ENCODE results near the gene CAVIN4. TPM values are rescaled to one million over a fixed set of nuclear protein-coding genes. Genes with fewer than 3 reads are reported as not detected.

The CAVIN4 gene
- total RNA-seq, 1 experiment from 2014 or later, result 0.56 TPM

GRCh38 chr9:100591639-100592412 is 13.9 kb downstream of the CAVIN4 start:
- BruUV-seq (replicated peaks), result no TSS peak
- intact Hi-C loops (cut with micrococcal nuclease), result no loop called here
- no peak for DNase-seq (ENCODE audit: unreplicated experiment)
- Mint-ChIP-seq H3K27me3 (ENCODE audit: insufficient read depth, unreplicated experiment) (no peaks in the 10 kb centered on the region), H3K36me3 (ENCODE audit: insufficient read depth, unreplicated experiment) (no peaks in the 10 kb centered on the region), H3K9me3 (ENCODE audit: unreplicated experiment) (no peaks in the 10 kb centered on the region), H3K4me3 (ENCODE audit: unreplicated experiment) (no peak overlapping the region), H3K27ac (ENCODE audit: low read depth, unreplicated experiment) (no peak overlapping the region), H3K4me1 (ENCODE audit: insufficient read depth, unreplicated experiment) (no peaks in the 10 kb centered on the region)
- POLR2A ChIA-PET, result interaction anchor here (0.7 kb wide), 2 partner anchors 814 to 1183 kb away, joined by 3 read pairs; no protein-coding TSS in a partner anchor
- no peak for TF ChIP-seq CTCF (IDR thresholded peaks at IDR 0.05; ENCODE audit: unreplicated experiment)
- CTCF ChIA-PET, result interaction anchor here (0.6 to 2.2 kb wide), 8 partner anchors 8 to 1407 kb away, joined by 3 to 9 read pairs (median 3); partner anchors contain the start of gene TEX10

DNA sequence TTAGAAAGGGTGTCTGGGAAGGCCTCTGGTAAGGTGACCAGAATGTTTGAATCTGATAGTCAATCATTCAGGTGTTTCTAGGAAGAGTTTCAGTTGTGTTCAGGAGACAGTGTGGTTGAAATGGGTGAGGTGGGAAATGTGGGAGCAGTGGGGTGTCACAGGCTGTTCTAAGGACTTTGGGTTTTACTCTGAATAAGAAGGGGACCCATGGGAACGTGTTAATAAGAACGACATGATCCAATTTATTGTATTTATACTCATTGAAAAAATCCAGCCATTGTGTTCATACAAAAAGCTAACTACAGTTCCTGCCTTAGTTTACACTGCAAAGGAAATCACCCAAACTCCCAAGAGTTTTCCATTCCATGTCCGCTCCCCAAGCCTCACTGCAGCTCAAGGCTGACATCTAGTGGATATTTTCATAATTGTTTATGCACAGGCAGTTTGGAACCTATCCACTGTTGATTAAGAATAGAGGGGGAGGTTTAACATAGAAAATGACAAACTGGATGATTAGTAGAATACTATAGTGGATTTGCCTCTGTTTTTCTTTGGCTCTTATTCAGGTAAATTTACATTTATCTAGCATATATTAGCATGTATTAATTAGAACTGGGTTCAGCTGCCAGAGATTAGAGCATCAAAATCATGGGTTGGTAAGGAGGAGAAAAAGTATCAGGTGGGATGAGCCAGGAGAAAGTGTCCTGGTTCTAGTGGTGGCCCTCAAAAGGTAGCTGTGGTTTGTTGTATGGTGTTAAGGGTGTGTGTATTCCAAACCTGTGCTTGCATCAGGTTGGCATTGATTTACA is 17.7 kb downstream of the CAVIN4 start:
- Mint-ChIP-seq H3K27me3 (ENCODE audit: insufficient read depth, unreplicated experiment) (peaks cover 14% of the 10 kb centered on the region), H3K9me3 (ENCODE audit: unreplicated experiment) (no peaks in the 10 kb centered on the region), H3K36me3 (ENCODE audit: insufficient read depth, unreplicated experiment) (no peaks in the 10 kb centered on the region), H3K27ac (ENCODE audit: low read depth, unreplicated experiment) (no peak overlapping the region), H3K4me1 (ENCODE audit: insufficient read depth, unreplicated experiment) (peaks cover 16% of the 10 kb centered on the region), H3K4me3 (ENCODE audit: unreplicated experiment) (no peak overlapping the region)
- DNase-seq (ENCODE audit: unreplicated experiment), result peak; percentile 70
- ChIA-PET POLR2A (no interaction called here), CTCF (interaction anchor here (0.5 to 2.5 kb wide), 51 partner anchors 8 to 1747 kb away, joined by 3 to 25 read pairs (median 4); partner anchors contain the start of genes CAVIN4 and TEX10)
- intact Hi-C loops (cut with micrococcal nuclease), result loop anchor here (5.0 kb wide), 6 partner anchors 168 to 1748 kb away; partner anchors contain the start of gene MSANTD3
- TF ChIP-seq CTCF (IDR thresholded peaks at IDR 0.05; ENCODE audit: unreplicated experiment), result peak; percentile 81
- no TSS peak for BruUV-seq (replicated peaks)

- ChIA-PET POLR2A (no interaction called here), CTCF (interaction anchor here (0.6 to 6.5 kb wide), 15 partner anchors 13 to 1508 kb away, joined by 3 to 129 read pairs (median 4); partner anchors contain the start of gene MSANTD3)
- no peak overlapping the region for H3K27ac Mint-ChIP-seq (ENCODE audit: low read depth, unreplicated experiment)
- H3K9me3 Mint-ChIP-seq (ENCODE audit: unreplicated experiment), result no peaks in the 10 kb centered on the region
- H3K4me1 Mint-ChIP-seq (ENCODE audit: insufficient read depth, unreplicated experiment), result peaks cover 16% of the 10 kb centered on the region
- TF ChIP-seq CTCF (IDR thresholded peaks at IDR 0.05; ENCODE audit: unreplicated experiment), result no peak
- peaks cover 14% of the 10 kb centered on the region for H3K27me3 Mint-ChIP-seq (ENCODE audit: insufficient read depth, unreplicated experiment)
- DNase-seq (ENCODE audit: unreplicated experiment), result no peak
- no peak overlapping the region for H3K4me3 Mint-ChIP-seq (ENCODE audit: unreplicated experiment)
- intact Hi-C loops (cut with micrococcal nuclease), result loop anchor here (5.0 kb wide), 6 partner anchors 170 to 1750 kb away; partner anchors contain the start of gene MSANTD3
- no TSS peak for BruUV-seq (replicated peaks)
- H3K36me3 Mint-ChIP-seq (ENCODE audit: insufficient read depth, unreplicated experiment), result no peaks in the 10 kb centered on the region
Observed at GRCh38 chr9:100597236-100597635, 19.4 kb downstream of the CAVIN4 start.
